K562 (cell line): ENCODE data around the gene POMC. TPM values are rescaled to one million over a fixed set of nuclear protein-coding genes. Genes with fewer than 3 reads are reported as not detected.

ENCODE experiments used
- CBFA2T3 ChIP-seq: fragments of 450-650 bp; IDR thresholded peaks from 2 replicates; pipeline ENCODE4 v1.6.1; 2017
- CREB1 ChIP-seq, 2 experiments: sonication (generic) in 1 of 2; formaldehyde crosslinking in 1 of 2; IDR thresholded peaks; 2 replicates each; pipeline versions ENCODE4 v1.6.1 to v1.8.0; 2012 to 2022; ENCODE audit warnings: inconsistent platforms in 1 of 2, mild to moderate bottlenecking in 1 of 2, missing genetic modification reagents in 1 of 2, moderate library complexity in 1 of 2
- E2F1 ChIP-seq: sonication (generic); formaldehyde crosslinking; IDR thresholded peaks from 2 replicates; pipeline ENCODE4 v1.8.1; 2023; ENCODE audit warnings: mild to moderate bottlenecking, missing genetic modification reagents, moderate library complexity
- FOXP4 ChIP-seq: sonication (generic); formaldehyde crosslinking; IDR thresholded peaks from 2 replicates; pipeline ENCODE4 v1.8.0; 2022; ENCODE audit warnings: mild to moderate bottlenecking, missing genetic modification reagents, borderline replicate concordance
- RAD51 ChIP-seq: fragments of 450-650 bp; IDR thresholded peaks from 2 replicates; pipeline ENCODE4 v1.7.1; 2016; ENCODE audit warnings: low read depth, mild to moderate bottlenecking, borderline replicate concordance
- STAG1 ChIP-seq: sonication (generic); formaldehyde crosslinking; IDR thresholded peaks from 2 replicates; pipeline ENCODE4 v1.5.0; 2020; ENCODE audit warnings: missing genetic modification reagents, borderline replicate concordance
- TBL1XR1 ChIP-seq, 2 experiments: IDR thresholded peaks; 2 replicates each; pipeline ENCODE4 v1.6.1; 2012; ENCODE audit warnings: improper control_type of control experiment in 2 of 2, low read length in 2 of 2, mild to moderate bottlenecking in 1 of 2
- U2AF1 ChIP-seq: fragments of 200-400 bp; formaldehyde crosslinking; optimal IDR thresholded peaks from 2 replicates; pipeline ENCODE3; 2017; ENCODE audit warnings: mild to moderate bottlenecking, low read depth, low read length, moderate library complexity
- ZFP36 ChIP-seq: fragments of 150-350 bp; IDR thresholded peaks from 2 replicates; pipeline ENCODE4 v1.6.1; 2018; ENCODE audit warnings: low read length, low read depth; ENCODE audit not compliant: partially characterized antibody
- ZMIZ1 ChIP-seq, 2 experiments: fragments of 150-350 bp in 1 of 2; IDR thresholded peaks; 2 replicates each; pipeline ENCODE4 v1.6.1; 2012 to 2016; ENCODE audit warnings: low read depth in 2 of 2, low read length in 2 of 2, mild to moderate bottlenecking in 1 of 2, moderate library complexity in 1 of 2
- ZNF124 ChIP-seq: sonication (generic); formaldehyde crosslinking; IDR thresholded peaks from 2 replicates; pipeline ENCODE4 v1.8.1; 2022; ENCODE audit warnings: missing genetic modification reagents
- polyA plus RNA-seq, 8 experiments: library from polyadenylated mRNA; depleted of rRNA in 4 of 8; stranded (reverse) in 5 of 8; unstranded in 3 of 8; fragments of >200 nt; fragmentation: Nextera tagmentation in 2 of 8; fragmentation: Illumina TruSeq in 1 of 8; extraction: Ambion mirVana in 2 of 8; extraction: Trizol in 1 of 8; gene quantifications; 2 replicates each; pipeline versions ENCODE4 v1.2.1 to v1.2.3, GENCODE V29; 2011 to 2014; ENCODE audit warnings: inconsistent platforms in 1 of 8, missing spikeins in 1 of 8
- total RNA-seq, 7 experiments: library from RNA; depleted of rRNA in 6 of 7; stranded (reverse); fragments of >200 nt in 6 of 7; fragmentation: Illumina TruSeq in 2 of 7; extraction: Trizol in 2 of 7; gene quantifications; 2 replicates each; pipeline versions ENCODE4 v1.2.1 to v1.2.3, GENCODE V29; 2011 to 2021; ENCODE audit warnings: low replicate concordance in 1 of 7

POMC gene
- total and polyA plus RNA-seq, 9 of the 15 experiments (the other 6 are each of a cell fraction or from before 2014, with no cell fraction given): not detected

- TF ChIP-seq ZMIZ1 (IDR thresholded peaks at IDR 0.05; ENCODE audit: low read depth in 2 of 2, low read length in 2 of 2) (no peak), U2AF1 (no peak), FOXP4 (CRISPR knock-in tag) (no peak), STAG1 (CRISPR knock-in tag) (no peak), TBL1XR1 (IDR thresholded peaks at IDR 0.05; ENCODE audit: low read length in 2 of 2) (no peak), CREB1 (IDR thresholded peaks at IDR 0.05) (no peak), CREB1 (CRISPR knock-in tag; IDR thresholded peaks at IDR 0.05) (no peak), E2F1 (no peak), ZFP36 (no peak), ZNF124 (CRISPR knock-in tag) (no peak), CBFA2T3 (no peak), RAD51 (peak; percentile 80; the same call in 1 of the 2 replicates)
These were observed 5.3 kb upstream of the POMC start (continued) for GRCh38 chr2:25173719-25174118.
